Limb (tissue), 2 donors: ENCODE measurements around the gene CTNNA3.
"Not testable (repeated sequence)": the region's sequence is repeated elsewhere in the genome, so short reads cannot be mapped to it uniquely, and the experiment has no call there.

ENCODE experiments used
- DNase-seq, 2 donors: peaks; one replicate each; pipeline ENCODE4 v3.0.0-alpha.2; 2016; ENCODE audit errors: extremely low spot score in 2 of 2

Gene CTNNA3

GRCh38 chr10:67518756-67519155 is 177.2 kb downstream of the CTNNA3 start:
- DNase-seq, result no peak

- no peak for DNase-seq
Observed at GRCh38 chr10:67518043-67518442, 178.0 kb downstream of the CTNNA3 start.

- no peak for DNase-seq
Observed at GRCh38 chr10:67506757-67507091, 189.3 kb downstream of the CTNNA3 start.

GRCh38 chr10:67506083-67506756 is 189.8 kb downstream of the CTNNA3 start:
- no peak for DNase-seq

- no peak for DNase-seq
Observed at GRCh38 chr10:67492317-67493019, 203.5 kb downstream of the CTNNA3 start.

GRCh38 chr10:67487906-67488619 is 207.9 kb downstream of the CTNNA3 start:
- no peak for DNase-seq

- DNase-seq, result no peak
Observed at GRCh38 chr10:67487199-67487598, 208.8 kb downstream of the CTNNA3 start.

- DNase-seq, result no peak
Observed at GRCh38 chr10:67477868-67478267, 218.1 kb downstream of the CTNNA3 start.

GRCh38 chr10:67476201-67476600 is 219.8 kb downstream of the CTNNA3 start:
- no peak for DNase-seq

GRCh38 chr10:67473850-67474633 is 222.0 kb downstream of the CTNNA3 start:
- no peak for DNase-seq

GRCh38 chr10:67471022-67471421 is 225.0 kb downstream of the CTNNA3 start:
- no peak for DNase-seq

GRCh38 chr10:67464278-67464677 is 231.7 kb downstream of the CTNNA3 start:
- DNase-seq, result no peak

GRCh38 chr10:67452892-67453291 is 243.1 kb downstream of the CTNNA3 start:
- no peak for DNase-seq

- DNase-seq, result no peak
Observed at GRCh38 chr10:67438605-67439304, 257.2 kb downstream of the CTNNA3 start.

- no peak for DNase-seq
Observed at GRCh38 chr10:67433276-67433675, 262.7 kb downstream of the CTNNA3 start.

- DNase-seq, result no peak
Observed at GRCh38 chr10:67402620-67403019, 293.4 kb downstream of the CTNNA3 start.

GRCh38 chr10:67401711-67402110 is 294.3 kb downstream of the CTNNA3 start:
- no peak for DNase-seq

GRCh38 chr10:67386841-67387533 is 309.0 kb downstream of the CTNNA3 start:
- DNase-seq, result not testable (repeated sequence)

- no peak for DNase-seq
Observed at GRCh38 chr10:67386260-67386659, 309.7 kb downstream of the CTNNA3 start.

GRCh38 chr10:67385566-67385965 is 310.4 kb downstream of the CTNNA3 start:
- DNase-seq, result peak in 1 of 2 donors; percentile 36

- no peak for DNase-seq
Observed at GRCh38 chr10:67385089-67385488, 310.9 kb downstream of the CTNNA3 start.
